ENCODE results near the gene KLHL11. TPM values are rescaled to one million over a fixed set of nuclear protein-coding genes. Genes with fewer than 3 reads are reported as not detected.
"Not testable (repeated sequence)": the region's sequence is repeated elsewhere in the genome, so short reads cannot be mapped to it uniquely, and the experiment has no call there.

KLHL11 gene
- total and polyA plus RNA-seq, 9 of the 15 experiments (the other 6 are each of a cell fraction or from before 2014, with no cell fraction given): 0.20 to 17.0 (median 10.3) TPM

- BruUV-seq (replicated peaks): no TSS peak
- FAIRE-seq: no peak
- H3K36me3 ChIP-seq (ENCODE audit: control insufficient read depth, insufficient read depth, low read length): no peaks in the 10 kb centered on the region; the same call in 2 of the 3 replicates
- DNase-seq (ENCODE audit: extremely low read depth in 1 of 4, low spot score in 3 of 4): no peak
- TF ChIP-seq SNIP1 (IDR thresholded peaks at IDR 0.05; ENCODE audit: low read depth) (no peak), ZBTB12 (CRISPR knock-in tag; IDR thresholded peaks at IDR 0.05) (no peak), HDAC2 (IDR thresholded peaks at IDR 0.05) (no peak)
- H3K9me3 ChIP-seq (replicated peaks; ENCODE audit: control insufficient read depth, insufficient read depth, low read depth, low read length): no peaks in the 10 kb centered on the region
- H3K9me1 ChIP-seq (ENCODE audit: control insufficient read depth, insufficient read depth, low read length): no peaks in the 10 kb centered on the region
- 52% methylated on average over 3 of the region's 3 CpGs for WGBS (ENCODE audit: insufficient coverage, low coverage, missing lambda C conversion rate)
- H3K4me1 ChIP-seq (replicated peaks in 1 of 2; ENCODE audit: control insufficient read depth in 2 of 2, insufficient read depth in 2 of 2, low read length in 2 of 2): peaks cover 12 to 20% of the 10 kb centered on the region in 2 experiments
- ChIA-PET CTCF (ENCODE audit: low intra/inter-chr PET ratio) (no interaction called here), POLR2A (interaction anchor here (0.6 to 1.5 kb wide), 6 partner anchors 8 to 46 kb away, joined by 3 to 8 read pairs (median 4); no protein-coding TSS in a partner anchor)
- H3K9ac ChIP-seq (ENCODE audit: insufficient read depth in 1 of 2, low read depth in 2 of 2, low read length in 2 of 2): no peak overlapping the region
- no peak overlapping the region for H3K4me3 ChIP-seq
- H2AFZ ChIP-seq (ENCODE audit: low read depth, low read length): no peak overlapping the region
- no peak for ATAC-seq
- peaks cover 71% of the 10 kb centered on the region for H3K79me2 ChIP-seq (ENCODE audit: control insufficient read depth, insufficient read depth, low read length)
- peaks cover 26% of the 10 kb centered on the region; the same call in 1 of the 2 replicates for H4K20me1 ChIP-seq (replicated peaks; ENCODE audit: control insufficient read depth, insufficient read depth, low read length)
- H3K27ac ChIP-seq (ENCODE audit: extremely low read depth, low read depth, low read length): no peak overlapping the region
- in situ Hi-C loops (cut with MboI): no loop called here
- intact Hi-C loops (cut with micrococcal nuclease): no loop called here
- H3K4me2 ChIP-seq (ENCODE audit: insufficient read depth, low read length): no peak overlapping the region
- no peaks in the 10 kb centered on the region for H3K27me3 ChIP-seq (ENCODE audit: control insufficient read depth in 2 of 2, insufficient read depth in 2 of 2, low read length in 2 of 2)
Measured at GRCh38 chr17:41860254-41860931, 4.8 kb downstream of the KLHL11 start.

GRCh38 chr17:41851382-41851781 lies 13.8 kb downstream of the KLHL11 start:
- H3K4me1 ChIP-seq (replicated peaks in 1 of 2; ENCODE audit: control insufficient read depth in 2 of 2, insufficient read depth in 2 of 2, low read length in 2 of 2); DNase-seq (ENCODE audit: extremely low read depth in 1 of 4, low spot score in 3 of 4); H3K4me2 ChIP-seq (ENCODE audit: insufficient read depth, low read length); H4K20me1 ChIP-seq (replicated peaks; ENCODE audit: control insufficient read depth, insufficient read depth, low read length); CTCF ChIA-PET (ENCODE audit: low intra/inter-chr PET ratio); H3K9me1 ChIP-seq (ENCODE audit: control insufficient read depth, insufficient read depth, low read length); H3K27me3 ChIP-seq (ENCODE audit: control insufficient read depth in 2 of 2, insufficient read depth in 2 of 2, low read length in 2 of 2); BruUV-seq (replicated peaks); in situ Hi-C loops (cut with MboI); intact Hi-C loops (cut with micrococcal nuclease); H3K4me3 ChIP-seq; H3K9ac ChIP-seq (ENCODE audit: insufficient read depth in 1 of 2, low read depth in 2 of 2, low read length in 2 of 2); H3K9me3 ChIP-seq (replicated peaks; ENCODE audit: control insufficient read depth, insufficient read depth, low read depth, low read length); H2AFZ ChIP-seq (ENCODE audit: low read depth, low read length); H3K27ac ChIP-seq (ENCODE audit: extremely low read depth, low read depth, low read length); ATAC-seq; FAIRE-seq: not testable (repeated sequence)
- WGBS (ENCODE audit: insufficient coverage, low coverage, missing lambda C conversion rate): 76% methylated on average over 14 of the region's 14 CpGs
- H3K79me2 ChIP-seq (ENCODE audit: control insufficient read depth, insufficient read depth, low read length): peaks cover 33% of the 10 kb centered on the region
- POLR2A ChIA-PET: interaction anchor here (0.6 to 1.5 kb wide), 7 partner anchors 9 to 103 kb away, joined by 3 to 6 read pairs (median 3); partner anchors contain the start of gene KLHL11
- H3K36me3 ChIP-seq (ENCODE audit: control insufficient read depth, insufficient read depth, low read length): peaks cover 35% of the 10 kb centered on the region; the same call in 2 of the 3 replicates

All from K562 (cell line).